Cardiac muscle cell (in vitro differentiated cells and primary cell): ENCODE measurements around the gene CARD10. TPM values are rescaled to one million over a fixed set of nuclear protein-coding genes. Genes with fewer than 3 reads are reported as not detected.
A peak's percentile ranks its signal among the peaks of the same experiment; 100 is the strongest.

ENCODE experiments used
- DNase-seq, 2 donors: peaks; one replicate each; pipeline versions ENCODE4 v3.0.0 to v3.0.0-alpha.2; 2010 to 2017; ENCODE audit warnings: low read depth in 1 of 2, low spot score in 1 of 2
- H3K27ac ChIP-seq: fragments of 200-600 bp; sonication (generic); 2 replicates; pipeline ENCODE4 v1.5.1; 2016
- H3K27me3 ChIP-seq: fragments of 200-600 bp; sonication (generic); 2 replicates; pipeline ENCODE4 v1.6.0; 2016; ENCODE audit warnings: control low read depth
- H3K36me3 ChIP-seq: fragments of 200-600 bp; sonication (generic); 2 replicates; pipeline ENCODE4 v1.5.1; 2016; ENCODE audit warnings: control low read depth
- H3K4me1 ChIP-seq: fragments of 200-600 bp; sonication (generic); 2 replicates; pipeline ENCODE4 v1.8.1; 2017; ENCODE audit warnings: low read depth, mild to moderate bottlenecking, mixed run types
- H3K4me3 ChIP-seq: fragments of 200-600 bp; sonication (generic); 2 replicates; pipeline ENCODE4 v1.5.1; 2016; ENCODE audit warnings: mild to moderate bottlenecking
- H3K9me3 ChIP-seq: fragments of 200-600 bp; sonication (generic); 2 replicates; pipeline ENCODE4 v1.5.1; 2017; ENCODE audit warnings: low read depth, mild to moderate bottlenecking, control low read depth
- CTCF ChIP-seq: IDR thresholded peaks from 2 replicates; pipeline ENCODE4 v1.5.1; 2012; ENCODE audit warnings: low read depth, mild to moderate bottlenecking, low read length
- polyA plus RNA-seq: library from polyadenylated mRNA; unstranded; fragments of >200 nt; fragmentation: Nextera tagmentation; extraction: Ambion mirVana; gene quantifications from 2 replicates; pipeline ENCODE4 v1.2.1, GENCODE V29; 2016
- total RNA-seq: library from RNA; depleted of rRNA; stranded (reverse); fragments of >200 nt; gene quantifications from 2 replicates; pipeline ENCODE4 v1.2.3, GENCODE V29; 2016

Gene CARD10
- total and polyA plus RNA-seq, 2 experiments from 2014 or later: 2.1 to 4.5 TPM

- peaks cover 49% of the 10 kb centered on the region for H3K27me3 ChIP-seq
- no peak overlapping the region for H3K27ac ChIP-seq
- no peak overlapping the region for H3K4me3 ChIP-seq
These were observed 1.6 kb upstream of the CARD10 start for GRCh38 chr22:37520776-37521191.

GRCh38 chr22:37518509-37519267 lies 527 bp downstream of the CARD10 start:
- peak; percentile 15 to 26 for DNase-seq
- Histone ChIP-seq H3K27ac (no peak overlapping the region), H3K36me3 (no peaks in the 10 kb centered on the region)

More at GRCh38 chr22:37520776-37521191, 1.6 kb upstream of the CARD10 start:
- Histone ChIP-seq H3K36me3 (no peaks in the 10 kb centered on the region), H3K4me1 (no peaks in the 10 kb centered on the region), H3K9me3 (no peaks in the 10 kb centered on the region)
- no peak for TF ChIP-seq CTCF
- DNase-seq: peak in 1 of 2 donors; percentile 27

GRCh38 chr22:37517826-37518450 lies 1.3 kb downstream of the CARD10 start:
- no peaks in the 10 kb centered on the region for H3K4me1 ChIP-seq
- no peaks in the 10 kb centered on the region for H3K36me3 ChIP-seq
- H3K27ac ChIP-seq: no peak overlapping the region
- peaks cover 49% of the 10 kb centered on the region for H3K27me3 ChIP-seq
- no peak for DNase-seq
- no peak overlapping the region for H3K4me3 ChIP-seq
- no peaks in the 10 kb centered on the region for H3K9me3 ChIP-seq
- no peak for TF ChIP-seq CTCF

More at GRCh38 chr22:37518509-37519267, 527 bp downstream of the CARD10 start:
- TF ChIP-seq CTCF: no peak
- Histone ChIP-seq H3K27me3 (peaks cover 49% of the 10 kb centered on the region), H3K9me3 (no peaks in the 10 kb centered on the region), H3K4me3 (peak overlapping the region; percentile 55), H3K4me1 (no peaks in the 10 kb centered on the region)

- no peak for TF ChIP-seq CTCF
- Histone ChIP-seq H3K4me1 (peaks cover 10% of the 10 kb centered on the region), H3K27ac (no peak overlapping the region), H3K4me3 (no peak overlapping the region), H3K36me3 (no peaks in the 10 kb centered on the region), H3K27me3 (peaks cover 38% of the 10 kb centered on the region), H3K9me3 (no peaks in the 10 kb centered on the region)
- no peak for DNase-seq
These were observed 2.8 kb downstream of the CARD10 start for GRCh38 chr22:37516456-37516855.

- TF ChIP-seq CTCF: no peak
- Histone ChIP-seq H3K27ac (no peak overlapping the region), H3K4me1 (peaks cover 10% of the 10 kb centered on the region), H3K4me3 (no peak overlapping the region), H3K27me3 (peaks cover 33% of the 10 kb centered on the region), H3K9me3 (no peaks in the 10 kb centered on the region), H3K36me3 (no peaks in the 10 kb centered on the region)
- no peak for DNase-seq
These were observed 3.3 kb downstream of the CARD10 start for GRCh38 chr22:37515901-37516300.
